Measurements from ENCODE around the gene IRF2BP1.

GRCh38 chr19:45908956-45909355 lies 23.0 kb upstream of the IRF2BP1 start:
- no peak for TF ChIP-seq CTCF (IDR thresholded peaks at IDR 0.05; ENCODE audit: insufficient read depth, low read depth, low read length)
- no peak for TF ChIP-seq EZH2 (IDR thresholded peaks at IDR 0.05; ENCODE audit: insufficient read depth, low read length)

All from astrocyte (in vitro differentiated cells and primary cell).